Measurements from ENCODE around the gene RNF212. TPM values are rescaled to one million over a fixed set of nuclear protein-coding genes. Genes with fewer than 3 reads are reported as not detected.

The RNF212 gene
- total and polyA plus RNA-seq, 4 donors: 3.5 to 8.8 (median 5.3) TPM

DNA sequence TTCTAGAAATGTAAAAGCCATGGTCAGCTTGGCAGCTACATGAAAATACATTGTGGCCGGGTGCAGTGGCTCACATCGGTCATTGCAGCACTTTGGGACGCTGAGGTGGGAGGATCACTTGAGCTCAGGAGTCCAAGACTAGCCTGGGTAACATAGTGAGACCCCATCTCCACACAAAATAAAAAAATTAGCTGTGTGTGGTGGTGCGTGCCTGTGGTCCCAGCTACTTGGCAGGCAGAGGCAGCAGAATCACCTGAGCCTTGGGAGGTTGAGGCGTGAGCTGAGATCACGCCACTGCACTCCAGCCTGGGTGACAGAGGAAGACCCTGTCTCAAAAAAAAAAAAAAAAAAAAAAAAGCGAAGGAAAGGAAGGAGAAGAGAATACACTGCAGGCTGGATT, 29.0 kb downstream of the RNF212 start:
- Histone ChIP-seq H3K4me3 (no peak overlapping the region), H3K27ac (ENCODE audit: low read depth in 1 of 2, low read length in 1 of 2) (no peak overlapping the region), H3K9ac (ENCODE audit: insufficient read depth in 1 of 2, low read length in 2 of 2) (no peak overlapping the region), H3K36me3 (ENCODE audit: control insufficient read depth in 4 of 4, insufficient read depth in 4 of 4, low read length in 4 of 4) (no peaks in the 10 kb centered on the region), H3K4me1 (ENCODE audit: control insufficient read depth in 5 of 5, insufficient read depth in 5 of 5, low read length in 5 of 5) (peaks cover 0 to 4% (median 0%) of the 10 kb centered on the region in 5 donors), H3K27me3 (ENCODE audit: control insufficient read depth in 3 of 3, insufficient read depth in 3 of 3, low read length in 2 of 3) (peaks cover 0 to 7% (median 0%) of the 10 kb centered on the region in 3 donors), H3K9me3 (ENCODE audit: control insufficient read depth in 4 of 4, insufficient read depth in 3 of 4, low read length in 3 of 4) (peaks cover 0 to 5% (median 0%) of the 10 kb centered on the region in 4 donors)
- TF ChIP-seq, protein P1, sequence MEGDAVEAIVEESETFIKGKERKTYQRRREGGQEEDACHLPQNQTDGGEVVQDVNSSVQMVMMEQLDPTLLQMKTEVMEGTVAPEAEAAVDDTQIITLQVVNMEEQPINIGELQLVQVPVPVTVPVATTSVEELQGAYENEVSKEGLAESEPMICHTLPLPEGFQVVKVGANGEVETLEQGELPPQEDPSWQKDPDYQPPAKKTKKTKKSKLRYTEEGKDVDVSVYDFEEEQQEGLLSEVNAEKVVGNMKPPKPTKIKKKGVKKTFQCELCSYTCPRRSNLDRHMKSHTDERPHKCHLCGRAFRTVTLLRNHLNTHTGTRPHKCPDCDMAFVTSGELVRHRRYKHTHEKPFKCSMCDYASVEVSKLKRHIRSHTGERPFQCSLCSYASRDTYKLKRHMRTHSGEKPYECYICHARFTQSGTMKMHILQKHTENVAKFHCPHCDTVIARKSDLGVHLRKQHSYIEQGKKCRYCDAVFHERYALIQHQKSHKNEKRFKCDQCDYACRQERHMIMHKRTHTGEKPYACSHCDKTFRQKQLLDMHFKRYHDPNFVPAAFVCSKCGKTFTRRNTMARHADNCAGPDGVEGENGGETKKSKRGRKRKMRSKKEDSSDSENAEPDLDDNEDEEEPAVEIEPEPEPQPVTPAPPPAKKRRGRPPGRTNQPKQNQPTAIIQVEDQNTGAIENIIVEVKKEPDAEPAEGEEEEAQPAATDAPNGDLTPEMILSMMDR (IDR thresholded peaks at IDR 0.05; ENCODE audit: control extremely low read depth, extremely low read depth): no peak
- 86 to 88% methylated on average over 6 of the region's 7 CpGs for WGBS, 2 donors
- ATAC-seq (ENCODE audit: insufficient read depth, low FRiP score) (no peak), DNase-seq (no peak)

DNA sequence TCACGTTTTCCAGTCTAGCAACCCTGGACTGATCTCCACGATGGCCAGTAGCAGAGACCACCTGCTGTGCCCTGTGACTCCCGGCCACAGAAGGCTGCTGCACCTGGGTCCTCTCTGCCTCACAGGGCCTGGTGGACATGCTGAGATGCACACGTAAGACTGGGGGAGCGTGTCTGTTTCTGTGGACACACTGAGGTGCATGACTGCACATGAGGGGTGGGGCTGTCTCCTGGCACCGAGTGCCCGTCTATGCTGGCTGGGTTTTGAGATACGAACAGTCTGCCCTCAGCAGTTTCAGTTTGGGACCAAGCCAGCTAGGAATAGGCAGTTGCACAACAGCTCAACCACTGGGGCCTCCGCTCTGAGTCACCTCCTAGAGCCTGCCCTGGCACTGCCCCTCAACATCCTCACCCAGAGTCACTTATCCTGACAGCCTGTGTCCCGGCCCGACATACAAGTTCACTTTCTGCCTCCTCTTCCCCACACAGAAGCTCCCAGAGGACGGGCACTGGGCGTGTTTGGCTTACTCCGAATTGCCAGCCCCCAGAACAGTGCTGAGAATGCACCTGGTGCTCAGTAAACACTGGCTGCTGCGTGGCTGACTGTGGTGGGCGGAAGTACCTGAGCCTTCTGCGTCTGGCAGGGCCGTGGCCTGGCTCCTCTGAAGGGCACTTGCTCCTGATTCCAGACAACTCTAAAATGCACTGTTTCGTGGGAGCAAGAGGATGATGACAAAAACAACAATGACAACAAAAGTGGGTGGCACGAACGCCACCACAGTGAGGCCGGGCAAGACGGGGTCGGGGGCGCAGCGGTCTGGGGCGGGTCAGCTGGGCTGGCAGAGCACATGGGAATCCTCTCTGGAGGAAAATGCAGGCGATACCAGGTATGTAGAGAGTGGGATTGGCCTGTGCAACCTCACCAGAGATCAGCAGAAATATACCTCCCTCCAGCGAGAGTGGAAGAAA, 30.9 kb downstream of the RNF212 start:
- H3K27me3 ChIP-seq (ENCODE audit: control insufficient read depth in 3 of 3, insufficient read depth in 3 of 3, low read length in 2 of 3): peaks cover 0 to 7% (median 0%) of the 10 kb centered on the region in 3 donors
- H3K9ac ChIP-seq (ENCODE audit: insufficient read depth in 1 of 2, low read length in 2 of 2): no peak overlapping the region
- WGBS, 2 donors: 54 to 63% methylated on average over 29 of the region's 29 CpGs
- H3K27ac ChIP-seq (ENCODE audit: low read depth in 1 of 2, low read length in 1 of 2): peak overlapping the region in 1 of 2 donors; percentile 71
- TF ChIP-seq, protein P1 (IDR thresholded peaks at IDR 0.05; ENCODE audit: control extremely low read depth, extremely low read depth): no peak
- H3K4me3 ChIP-seq: no peak overlapping the region
- ATAC-seq (ENCODE audit: insufficient read depth, low FRiP score): peak; percentile 87
- H3K36me3 ChIP-seq (ENCODE audit: control insufficient read depth in 4 of 4, insufficient read depth in 4 of 4, low read length in 4 of 4): no peaks in the 10 kb centered on the region
- H3K4me1 ChIP-seq (ENCODE audit: control insufficient read depth in 5 of 5, insufficient read depth in 5 of 5, low read length in 5 of 5): peaks cover 0 to 4% (median 0%) of the 10 kb centered on the region in 5 donors
- peak in 2 of 3 donors; percentile 2 to 28 for DNase-seq
- H3K9me3 ChIP-seq (ENCODE audit: control insufficient read depth in 4 of 4, insufficient read depth in 3 of 4, low read length in 3 of 4): no peaks in the 10 kb centered on the region

DNA sequence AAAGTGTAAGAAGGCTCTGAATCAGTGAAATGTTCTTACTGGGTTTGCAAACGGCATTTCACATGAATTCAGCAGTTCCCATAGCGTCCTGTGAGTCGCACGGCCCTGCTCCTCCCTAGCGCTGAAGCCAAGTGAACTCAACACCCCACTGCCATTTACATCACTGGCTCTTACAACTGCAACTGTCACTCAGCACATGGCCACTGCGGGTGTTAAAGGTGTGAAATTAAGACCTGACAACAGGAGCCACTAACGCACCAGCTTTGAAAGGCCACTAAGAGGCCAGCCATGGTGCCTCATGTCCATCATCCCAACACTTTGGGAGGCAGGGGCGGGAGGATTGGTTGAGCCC, 31.7 kb downstream of the RNF212 start:
- H3K9ac ChIP-seq (ENCODE audit: insufficient read depth in 1 of 2, low read length in 2 of 2): no peak overlapping the region
- H3K4me3 ChIP-seq: no peak overlapping the region
- DNase-seq: no peak
- TF ChIP-seq, protein P1 (IDR thresholded peaks at IDR 0.05; ENCODE audit: control extremely low read depth, extremely low read depth): no peak
- WGBS, 2 donors: 74 to 77% methylated on average over 8 of the region's 8 CpGs
- H3K27ac ChIP-seq (ENCODE audit: low read depth in 1 of 2, low read length in 1 of 2): no peak overlapping the region
- ATAC-seq (ENCODE audit: insufficient read depth, low FRiP score): no peak
- no peaks in the 10 kb centered on the region for H3K36me3 ChIP-seq (ENCODE audit: control insufficient read depth in 4 of 4, insufficient read depth in 4 of 4, low read length in 4 of 4)
- peaks cover 0 to 7% (median 0%) of the 10 kb centered on the region in 3 donors for H3K27me3 ChIP-seq (ENCODE audit: control insufficient read depth in 3 of 3, insufficient read depth in 3 of 3, low read length in 2 of 3)
- H3K9me3 ChIP-seq (ENCODE audit: control insufficient read depth in 4 of 4, insufficient read depth in 3 of 4, low read length in 3 of 4): no peaks in the 10 kb centered on the region
- peaks cover 0 to 4% (median 0%) of the 10 kb centered on the region in 5 donors for H3K4me1 ChIP-seq (ENCODE audit: control insufficient read depth in 5 of 5, insufficient read depth in 5 of 5, low read length in 5 of 5)

Measured in lung (tissue), 12 donors.